Kidney (tissue), 14 donors: ENCODE measurements around the gene BRD7. TPM values are rescaled to one million over a fixed set of nuclear protein-coding genes. Genes with fewer than 3 reads are reported as not detected.
A peak's percentile ranks its signal among the peaks of the same experiment; 100 is the strongest.

Experiments used
- DNase-seq, 5 donors: peaks; one replicate each; pipeline ENCODE4 v3.0.0-alpha.2; 2013 to 2020
- FAIRE-seq: peaks from 2 replicates; lab custom pipeline; 2012; peaks lifted over from hg19 to GRCh38; lab: Jason Lieb, UNC
- H3K27ac ChIP-seq, 2 donors: one replicate each; pipeline ENCODE4 v1.7.0; 2013; ENCODE audit warnings: low read depth in 2 of 2, low read length in 2 of 2, inconsistent platforms in 1 of 2
- H3K27me3 ChIP-seq: one replicate; pipeline ENCODE4 v1.7.1; 2013; ENCODE audit warnings: low read length, inconsistent platforms; ENCODE audit not compliant: control insufficient read depth, insufficient read depth
- H3K36me3 ChIP-seq, 3 donors: one replicate each; pipeline versions ENCODE4 v1.7.0 to v1.7.1; 2013; ENCODE audit warnings: low read length in 3 of 3, control low read depth in 1 of 3, inconsistent platforms in 1 of 3; ENCODE audit not compliant: insufficient read depth in 3 of 3, control insufficient read depth in 2 of 3
- H3K4me1 ChIP-seq, 3 donors: one replicate each; pipeline versions ENCODE4 v1.7.0 to v1.7.1; 2013; ENCODE audit warnings: low read length in 3 of 3, inconsistent platforms in 1 of 3, low read depth in 1 of 3; ENCODE audit not compliant: control insufficient read depth in 2 of 3, insufficient read depth in 2 of 3
- H3K4me3 ChIP-seq, 3 donors: one replicate each; pipeline versions ENCODE4 v1.7.0 to v1.8.1; 2013; ENCODE audit warnings: low read length in 3 of 3, control low read depth in 1 of 3, inconsistent platforms in 1 of 3
- H3K9ac ChIP-seq, 3 donors: one replicate each; pipeline versions ENCODE4 v1.7.0 to v1.7.1; 2013; ENCODE audit warnings: low read length in 3 of 3, control low read depth in 1 of 3, inconsistent platforms in 1 of 3
- H3K9me3 ChIP-seq, 3 donors: one replicate each; pipeline versions ENCODE4 v1.7.0 to v1.7.1; 2013; ENCODE audit warnings: low read length in 3 of 3, control low read depth in 1 of 3, inconsistent platforms in 1 of 3; ENCODE audit not compliant: control insufficient read depth in 2 of 3, insufficient read depth in 1 of 3
- CTCF ChIP-seq: IDR thresholded peaks from 3 replicates; pipeline ENCODE4 v1.5.1; 2012; ENCODE audit warnings: mild to moderate bottlenecking, moderate library complexity, borderline replicate concordance; ENCODE audit not compliant: insufficient read depth; ENCODE audit errors: extremely low read depth
- intact Hi-C: fragments of 100-400 bp; cut with DNase I; formaldehyde crosslinking; loops from one replicate; pipeline ENCODE4 v1.11.1; 2022
- polyA plus RNA-seq: library from polyadenylated mRNA; stranded (reverse); fragments of 350-450 nt; fragmentation: Illumina TruSeq; extraction: RNeasy Lipid Tissue Mini Kit (QIAGEN cat#74804); gene quantifications from one replicate; pipeline ENCODE4 v1.2.3, GENCODE V29; 2014; ENCODE audit warnings: low read depth, low replicate concordance; ENCODE audit not compliant: insufficient read depth
- total RNA-seq: library from RNA; stranded (reverse); fragmentation: NEBNext Ultra II Directional; extraction: Animal tissue kit (Norgen Biotek cat#: 25700); gene quantifications from one replicate; pipeline ENCODE4 v1.2.1, GENCODE V29; 2021
- donor health status: control.
- donor health status: control.
- donor health status: control.
- donor health status: control.
- donor health status: control.
- donor health status: DM: yes; HTN: yes; CAD: no.
- donor health status: Normal renal cell carcinoma (clear cell type).

The BRD7 gene
- total and polyA plus RNA-seq, 2 donors from 2014 or later = 44.1 to 68.0 TPM

GRCh38 chr16:50293041-50293783, 75.6 kb downstream of the BRD7 start:
- DNase-seq = peak in 1 of 5 donors; percentile 54
- Histone ChIP-seq H3K4me3 (no peak overlapping the region), H3K9me3 (no peaks in the 10 kb centered on the region), H3K9ac (no peak overlapping the region), H3K27me3 (no peaks in the 10 kb centered on the region), H3K27ac (no peak overlapping the region), H3K36me3 (no peaks in the 10 kb centered on the region), H3K4me1 (no peaks in the 10 kb centered on the region)
- no peak for TF ChIP-seq CTCF
- no peak for FAIRE-seq
- intact Hi-C loops = no loop called here

- H3K27me3 ChIP-seq = no peaks in the 10 kb centered on the region
- no peak for TF ChIP-seq CTCF
- no peaks in the 10 kb centered on the region for H3K9me3 ChIP-seq
- no peak overlapping the region for H3K4me3 ChIP-seq
- no peaks in the 10 kb centered on the region for H3K36me3 ChIP-seq
- FAIRE-seq (no peak), DNase-seq (no peak)
- no peaks in the 10 kb centered on the region for H3K4me1 ChIP-seq
- H3K9ac ChIP-seq = no peak overlapping the region
- no peak overlapping the region for H3K27ac ChIP-seq
- intact Hi-C loops = no loop called here
These were observed 76.2 kb downstream of the BRD7 start for GRCh38 chr16:50292566-50292948.

- intact Hi-C loops = no loop called here
- Histone ChIP-seq H3K4me1 (no peaks in the 10 kb centered on the region), H3K9me3 (no peaks in the 10 kb centered on the region), H3K4me3 (no peak overlapping the region), H3K27ac (no peak overlapping the region), H3K36me3 (no peaks in the 10 kb centered on the region), H3K9ac (no peak overlapping the region), H3K27me3 (no peaks in the 10 kb centered on the region)
- no peak for FAIRE-seq
- DNase-seq = no peak
- TF ChIP-seq CTCF = no peak
These were observed 76.8 kb downstream of the BRD7 start for GRCh38 chr16:50291719-50292565.
